WI38 (cell line): ENCODE data around the gene EPB41L4A.
"Not testable (repeated sequence)": the region's sequence is repeated elsewhere in the genome, so short reads cannot be mapped to it uniquely, and the experiment has no call there.

ENCODE experiments used
- H3K4me3 ChIP-seq: 2 replicates; pipeline ENCODE4 v1.5.1; 2011; ENCODE audit warnings: low read depth, mild to moderate bottlenecking, control low read depth, low read length
- TF ChIP-seq, protein P1 (sequence below): IDR thresholded peaks from 2 replicates; pipeline ENCODE4 v1.5.1; 2012; ENCODE audit warnings: low read depth, mild to moderate bottlenecking, control low read depth, low read length

EPB41L4A gene

DNA sequence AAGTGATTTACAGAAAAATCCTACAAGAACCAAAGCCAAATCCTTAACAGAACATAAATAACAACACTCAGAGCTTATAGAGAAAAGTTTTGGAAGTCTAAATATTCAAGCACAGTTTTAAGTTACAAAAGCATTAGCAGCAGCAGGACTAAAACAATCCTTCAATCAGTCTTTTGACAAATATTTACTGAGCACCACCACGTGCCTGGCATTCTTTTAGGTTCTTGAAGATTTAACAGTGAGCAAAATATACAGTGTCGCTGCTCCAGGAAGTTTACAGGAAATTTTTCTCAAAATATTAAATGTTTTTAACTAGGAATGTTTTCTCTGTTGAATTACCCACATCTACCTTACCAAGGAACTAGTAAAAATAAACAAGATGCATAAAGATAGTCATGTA lies 11.4 kb downstream of the EPB41L4A start:
- no peak overlapping the region for H3K4me3 ChIP-seq
- TF ChIP-seq, protein P1, sequence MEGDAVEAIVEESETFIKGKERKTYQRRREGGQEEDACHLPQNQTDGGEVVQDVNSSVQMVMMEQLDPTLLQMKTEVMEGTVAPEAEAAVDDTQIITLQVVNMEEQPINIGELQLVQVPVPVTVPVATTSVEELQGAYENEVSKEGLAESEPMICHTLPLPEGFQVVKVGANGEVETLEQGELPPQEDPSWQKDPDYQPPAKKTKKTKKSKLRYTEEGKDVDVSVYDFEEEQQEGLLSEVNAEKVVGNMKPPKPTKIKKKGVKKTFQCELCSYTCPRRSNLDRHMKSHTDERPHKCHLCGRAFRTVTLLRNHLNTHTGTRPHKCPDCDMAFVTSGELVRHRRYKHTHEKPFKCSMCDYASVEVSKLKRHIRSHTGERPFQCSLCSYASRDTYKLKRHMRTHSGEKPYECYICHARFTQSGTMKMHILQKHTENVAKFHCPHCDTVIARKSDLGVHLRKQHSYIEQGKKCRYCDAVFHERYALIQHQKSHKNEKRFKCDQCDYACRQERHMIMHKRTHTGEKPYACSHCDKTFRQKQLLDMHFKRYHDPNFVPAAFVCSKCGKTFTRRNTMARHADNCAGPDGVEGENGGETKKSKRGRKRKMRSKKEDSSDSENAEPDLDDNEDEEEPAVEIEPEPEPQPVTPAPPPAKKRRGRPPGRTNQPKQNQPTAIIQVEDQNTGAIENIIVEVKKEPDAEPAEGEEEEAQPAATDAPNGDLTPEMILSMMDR = no peak

DNA sequence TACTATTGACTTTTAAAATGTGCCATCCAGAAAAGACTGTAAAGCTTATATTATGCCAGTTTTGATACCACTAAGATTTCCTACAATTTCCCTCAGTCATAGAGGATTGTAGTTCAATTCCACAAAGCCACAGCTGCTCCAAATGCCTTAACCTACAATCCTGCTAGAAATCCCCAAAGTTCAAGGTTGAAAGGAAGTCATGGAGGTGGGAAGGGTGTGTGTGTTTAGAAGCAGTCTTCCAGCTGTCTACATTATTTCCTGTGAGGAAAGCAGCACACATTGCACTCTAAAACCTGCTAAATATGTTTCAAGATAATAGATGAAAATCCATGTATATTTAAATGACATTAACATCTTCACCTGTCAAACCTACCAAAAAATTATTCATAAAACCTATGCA lies 11.8 kb downstream of the EPB41L4A start:
- H3K4me3 ChIP-seq = no peak overlapping the region
- TF ChIP-seq, protein P1 = no peak

DNA sequence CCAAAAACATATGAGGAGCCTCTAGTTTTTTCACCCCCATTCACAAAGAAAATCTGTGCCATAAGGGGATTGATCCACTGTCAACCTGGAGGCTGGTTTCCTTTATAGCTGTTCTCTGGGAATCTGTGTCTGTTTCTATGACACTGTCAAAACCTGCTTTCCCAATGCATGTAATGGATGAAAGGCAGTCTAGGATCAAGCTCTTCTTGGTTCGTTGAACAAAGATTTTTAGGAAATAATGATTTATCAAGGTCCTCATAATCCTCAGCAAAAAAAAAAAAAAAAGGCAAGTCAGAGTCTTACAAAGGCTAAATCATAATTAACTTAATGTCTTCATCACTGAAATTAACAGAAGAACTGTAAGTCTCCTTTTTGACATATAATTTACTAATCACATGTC lies 16.0 kb downstream of the EPB41L4A start:
- H3K4me3 ChIP-seq = no peak overlapping the region
- TF ChIP-seq, protein P1 = no peak

DNA sequence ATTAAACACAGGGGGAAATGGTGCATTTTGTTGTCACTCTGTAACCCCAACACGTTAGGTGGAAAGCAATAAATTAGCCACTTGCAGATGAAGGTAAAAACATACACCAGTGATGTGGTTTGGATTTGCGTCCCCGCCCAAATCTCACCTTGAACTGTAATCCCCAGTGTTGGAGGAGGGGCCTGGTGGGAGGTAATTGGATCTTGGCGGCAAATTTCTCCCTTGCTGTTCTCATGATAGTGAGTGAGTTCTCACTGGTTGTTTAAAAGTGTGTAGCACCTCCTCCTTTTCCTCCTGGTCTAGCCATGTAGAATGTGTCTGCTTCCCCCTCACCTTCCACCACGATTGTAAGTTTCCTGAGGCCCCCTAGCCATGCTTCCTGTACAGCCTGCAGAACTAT lies 17.2 kb downstream of the EPB41L4A start:
- H3K4me3 ChIP-seq = no peak overlapping the region
- TF ChIP-seq, protein P1 = no peak

DNA sequence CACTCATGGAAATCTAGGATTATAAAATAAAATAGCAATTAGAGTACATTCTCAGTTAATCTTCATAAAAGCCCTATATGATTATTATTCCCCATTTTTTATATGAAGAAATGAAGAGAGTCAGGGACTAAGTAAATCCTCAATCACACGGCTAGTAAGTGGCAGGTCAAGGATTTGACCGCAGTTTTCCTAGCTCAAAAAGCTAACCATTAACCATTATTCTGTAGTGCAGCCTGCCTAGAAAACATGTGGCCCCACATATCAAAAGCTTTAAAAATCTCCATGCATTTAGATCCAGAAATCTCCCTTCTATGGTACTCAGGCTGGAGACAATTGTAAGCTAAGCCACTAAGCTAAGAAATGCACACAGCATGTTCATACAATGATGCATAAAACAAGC lies 21.4 kb downstream of the EPB41L4A start:
- TF ChIP-seq, protein P1 = no peak
- H3K4me3 ChIP-seq = no peak overlapping the region

GRCh38 chr5:112396430-112396829 lies 22.6 kb downstream of the EPB41L4A start:
- TF ChIP-seq, protein P1 = no peak
- H3K4me3 ChIP-seq = no peak overlapping the region

- H3K4me3 ChIP-seq = not testable (repeated sequence)
Observed at GRCh38 chr5:112395299-112395698, 23.8 kb downstream of the EPB41L4A start.

GRCh38 chr5:112390327-112390726 lies 28.8 kb downstream of the EPB41L4A start:
- no peak overlapping the region for H3K4me3 ChIP-seq
- TF ChIP-seq, protein P1 = no peak
